ENCODE results near the gene ADAM17.
"Not testable (repeated sequence)": the region's sequence is repeated elsewhere in the genome, so short reads cannot be mapped to it uniquely, and the experiment has no call there.

The ADAM17 gene

GRCh38 chr2:9558948-9559381, 3.3 kb upstream of the ADAM17 start:
- H3K4me1 ChIP-seq (ENCODE audit: insufficient read depth, low read length) = peaks cover 10% of the 10 kb centered on the region; the same call in 1 of the 2 replicates
- H3K9ac ChIP-seq (ENCODE audit: low read depth, low read length) = no peak overlapping the region
- H3K27me3 ChIP-seq (ENCODE audit: insufficient read depth, low read length) = no peaks in the 10 kb centered on the region
- H3K36me3 ChIP-seq (ENCODE audit: insufficient read depth, low read depth, low read length) = no peaks in the 10 kb centered on the region
- no peak overlapping the region for H3K4me3 ChIP-seq (ENCODE audit: low read length)
- no peak overlapping the region for H3K27ac ChIP-seq (ENCODE audit: low read length)
- H3K9me3 ChIP-seq (ENCODE audit: insufficient read depth, low read depth, low read length) = no peaks in the 10 kb centered on the region

- Histone ChIP-seq H3K9ac (ENCODE audit: low read depth, low read length) (peak overlapping the region; percentile 88), H3K4me1 (ENCODE audit: insufficient read depth, low read length) (peaks cover 15% of the 10 kb centered on the region), H3K27ac (ENCODE audit: low read length) (peak overlapping the region; percentile 76), H3K36me3 (ENCODE audit: insufficient read depth, low read depth, low read length) (no peaks in the 10 kb centered on the region), H3K4me3 (ENCODE audit: low read length) (peak overlapping the region; percentile 92), H3K9me3 (ENCODE audit: insufficient read depth, low read depth, low read length) (no peaks in the 10 kb centered on the region), H3K27me3 (ENCODE audit: insufficient read depth, low read length) (no peaks in the 10 kb centered on the region)
Measured at GRCh38 chr2:9556121-9556743, 602 bp upstream of the ADAM17 start.

GRCh38 chr2:9554921-9555296, 721 bp downstream of the ADAM17 start:
- Histone ChIP-seq H3K9me3 (ENCODE audit: insufficient read depth, low read depth, low read length) (no peaks in the 10 kb centered on the region), H3K4me1 (ENCODE audit: insufficient read depth, low read length) (peaks cover 15% of the 10 kb centered on the region), H3K4me3 (ENCODE audit: low read length) (peak overlapping the region; percentile 92), H3K27me3 (ENCODE audit: insufficient read depth, low read length) (no peaks in the 10 kb centered on the region), H3K36me3 (ENCODE audit: insufficient read depth, low read depth, low read length) (no peaks in the 10 kb centered on the region), H3K27ac (ENCODE audit: low read length) (peak overlapping the region; percentile 85), H3K9ac (ENCODE audit: low read depth, low read length) (peak overlapping the region; percentile 88)

- H3K9ac ChIP-seq (ENCODE audit: low read depth, low read length) = no peak overlapping the region
- H3K27me3 ChIP-seq (ENCODE audit: insufficient read depth, low read length) = no peaks in the 10 kb centered on the region
- no peaks in the 10 kb centered on the region for H3K36me3 ChIP-seq (ENCODE audit: insufficient read depth, low read depth, low read length)
- no peak overlapping the region for H3K27ac ChIP-seq (ENCODE audit: low read length)
- H3K4me1 ChIP-seq (ENCODE audit: insufficient read depth, low read length) = peaks cover 26% of the 10 kb centered on the region
- H3K4me3 ChIP-seq (ENCODE audit: low read length) = no peak overlapping the region
- H3K9me3 ChIP-seq (ENCODE audit: insufficient read depth, low read depth, low read length) = no peaks in the 10 kb centered on the region
Measured at GRCh38 chr2:9552219-9553178, 3.1 kb downstream of the ADAM17 start.

- not testable (repeated sequence) for H3K9me3 ChIP-seq (ENCODE audit: insufficient read depth, low read depth, low read length); H3K4me3 ChIP-seq (ENCODE audit: low read length); H3K36me3 ChIP-seq (ENCODE audit: insufficient read depth, low read depth, low read length); H3K27ac ChIP-seq (ENCODE audit: low read length); H3K27me3 ChIP-seq (ENCODE audit: insufficient read depth, low read length); H3K9ac ChIP-seq (ENCODE audit: low read depth, low read length)
- H3K4me1 ChIP-seq (ENCODE audit: insufficient read depth, low read length) = peaks cover 25% of the 10 kb centered on the region
Measured at GRCh38 chr2:9550859-9551391, 4.7 kb downstream of the ADAM17 start.

GRCh38 chr2:9549420-9549819, 6.2 kb downstream of the ADAM17 start:
- Histone ChIP-seq H3K4me1 (ENCODE audit: insufficient read depth, low read length) (peaks cover 25% of the 10 kb centered on the region), H3K9me3 (ENCODE audit: insufficient read depth, low read depth, low read length) (no peaks in the 10 kb centered on the region), H3K27me3 (ENCODE audit: insufficient read depth, low read length) (no peaks in the 10 kb centered on the region), H3K4me3 (ENCODE audit: low read length) (no peak overlapping the region), H3K27ac (ENCODE audit: low read length) (no peak overlapping the region), H3K9ac (ENCODE audit: low read depth, low read length) (no peak overlapping the region), H3K36me3 (ENCODE audit: insufficient read depth, low read depth, low read length) (no peaks in the 10 kb centered on the region)

GRCh38 chr2:9548506-9548905, 7.1 kb downstream of the ADAM17 start:
- Histone ChIP-seq H3K9ac (ENCODE audit: low read depth, low read length) (no peak overlapping the region), H3K9me3 (ENCODE audit: insufficient read depth, low read depth, low read length) (no peaks in the 10 kb centered on the region), H3K27ac (ENCODE audit: low read length) (no peak overlapping the region), H3K36me3 (ENCODE audit: insufficient read depth, low read depth, low read length) (no peaks in the 10 kb centered on the region), H3K4me3 (ENCODE audit: low read length) (no peak overlapping the region), H3K27me3 (ENCODE audit: insufficient read depth, low read length) (no peaks in the 10 kb centered on the region), H3K4me1 (ENCODE audit: insufficient read depth, low read length) (peaks cover 21% of the 10 kb centered on the region)

- no peaks in the 10 kb centered on the region for H3K9me3 ChIP-seq (ENCODE audit: insufficient read depth, low read depth, low read length)
- H3K4me3 ChIP-seq (ENCODE audit: low read length) = no peak overlapping the region
- no peaks in the 10 kb centered on the region for H3K36me3 ChIP-seq (ENCODE audit: insufficient read depth, low read depth, low read length)
- peaks cover 21% of the 10 kb centered on the region for H3K4me1 ChIP-seq (ENCODE audit: insufficient read depth, low read length)
- H3K9ac ChIP-seq (ENCODE audit: low read depth, low read length) = no peak overlapping the region
- H3K27me3 ChIP-seq (ENCODE audit: insufficient read depth, low read length) = no peaks in the 10 kb centered on the region
- no peak overlapping the region for H3K27ac ChIP-seq (ENCODE audit: low read length)
Measured at GRCh38 chr2:9547262-9547991, 8.2 kb downstream of the ADAM17 start.

GRCh38 chr2:9545502-9545901, 10.1 kb downstream of the ADAM17 start:
- H3K27ac ChIP-seq (ENCODE audit: low read length) = no peak overlapping the region

GRCh38 chr2:9543557-9543956, 12.1 kb downstream of the ADAM17 start:
- no peak overlapping the region for H3K27ac ChIP-seq (ENCODE audit: low read length)
- H3K36me3 ChIP-seq (ENCODE audit: insufficient read depth, low read depth, low read length) = no peaks in the 10 kb centered on the region
- H3K27me3 ChIP-seq (ENCODE audit: insufficient read depth, low read length) = no peaks in the 10 kb centered on the region
- H3K9me3 ChIP-seq (ENCODE audit: insufficient read depth, low read depth, low read length) = no peaks in the 10 kb centered on the region
- H3K4me1 ChIP-seq (ENCODE audit: insufficient read depth, low read length) = peaks cover 14% of the 10 kb centered on the region
- H3K4me3 ChIP-seq (ENCODE audit: low read length) = no peak overlapping the region
- no peak overlapping the region for H3K9ac ChIP-seq (ENCODE audit: low read depth, low read length)

More at GRCh38 chr2:9545502-9545901, 10.1 kb downstream of the ADAM17 start:
- Histone ChIP-seq H3K9ac (ENCODE audit: low read depth, low read length) (no peak overlapping the region), H3K27me3 (ENCODE audit: insufficient read depth, low read length) (no peaks in the 10 kb centered on the region), H3K36me3 (ENCODE audit: insufficient read depth, low read depth, low read length) (no peaks in the 10 kb centered on the region), H3K9me3 (ENCODE audit: insufficient read depth, low read depth, low read length) (no peaks in the 10 kb centered on the region), H3K4me3 (ENCODE audit: low read length) (no peak overlapping the region), H3K4me1 (ENCODE audit: insufficient read depth, low read length) (peaks cover 15% of the 10 kb centered on the region)

- H3K4me3 ChIP-seq (ENCODE audit: low read length) = no peak overlapping the region
- H3K27me3 ChIP-seq (ENCODE audit: insufficient read depth, low read length) = no peaks in the 10 kb centered on the region
- H3K36me3 ChIP-seq (ENCODE audit: insufficient read depth, low read depth, low read length) = peaks cover 9% of the 10 kb centered on the region; the same call in 1 of the 2 replicates
- H3K27ac ChIP-seq (ENCODE audit: low read length) = no peak overlapping the region
- H3K4me1 ChIP-seq (ENCODE audit: insufficient read depth, low read length) = no peaks in the 10 kb centered on the region
- H3K9ac ChIP-seq (ENCODE audit: low read depth, low read length) = no peak overlapping the region
- H3K9me3 ChIP-seq (ENCODE audit: insufficient read depth, low read depth, low read length) = no peaks in the 10 kb centered on the region
Measured at GRCh38 chr2:9539531-9539930, 16.1 kb downstream of the ADAM17 start.

All from iPS-20b (cell line).